Esophagus squamous epithelium (tissue), 5 donors: ENCODE measurements around the gene ACKR4. TPM values are rescaled to one million over a fixed set of nuclear protein-coding genes. Genes with fewer than 3 reads are reported as not detected.

Experiments used
- DNase-seq: peaks from one replicate; lab custom pipeline; 2025; lab: John Stamatoyannopoulos, UW
- H3K27ac ChIP-seq, 4 donors: fragments of 200-600 bp; sonication (generic); one replicate each; pipeline ENCODE4 v1.5.1; 2016 to 2019; ENCODE audit warnings: mild to moderate bottlenecking in 1 of 4
- H3K27me3 ChIP-seq, 4 donors: fragments of 200-600 bp; sonication (generic); 1 replicate in 3 of 4; 2 replicates in 1 of 4; pipeline versions ENCODE4 v1.5.1 to v1.6.0; 2017 to 2021; ENCODE audit warnings: antibody characterized with exemption in 1 of 4
- H3K36me3 ChIP-seq, 3 donors: fragments of 200-600 bp; sonication (generic); one replicate each; pipeline ENCODE4 v1.5.1; 2016 to 2019
- H3K4me1 ChIP-seq, 3 donors: fragments of 200-600 bp; sonication (generic); one replicate each; pipeline ENCODE4 v1.5.1; 2017 to 2019
- H3K4me3 ChIP-seq, 4 donors: fragments of 200-600 bp; sonication (generic); 1 replicate in 3 of 4; 2 replicates in 1 of 4; pipeline ENCODE4 v1.5.1; 2016 to 2019; ENCODE audit warnings: mild to moderate bottlenecking in 2 of 4, moderate library complexity in 1 of 4
- H3K9me3 ChIP-seq, 3 donors: fragments of 200-600 bp; sonication (generic); one replicate each; pipeline ENCODE4 v1.5.1; 2016 to 2019
- POLR2A ChIP-seq, 4 donors: fragments of 450-650 bp; IDR thresholded peaks; one replicate each; pipeline ENCODE4 v1.6.1; 2017; ENCODE audit warnings: antibody characterized with exemption in 4 of 4, mild to moderate bottlenecking in 4 of 4, moderate library complexity in 3 of 4
- WGBS, 2 donors: methylation state at CpG; one replicate each; pipeline ENCODE4 v1.1.5; 2018; 5-methylcytosine and 5-hydroxymethylcytosine counted together
- intact Hi-C: fragments of 100-400 bp; cut with DNase I; formaldehyde crosslinking; loops from one replicate; pipeline ENCODE4 v1.15.0; 2022
- total RNA-seq, 4 donors: library from RNA; depleted of rRNA; stranded (reverse); fragments of >200 nt; gene quantifications; one replicate each; pipeline ENCODE4 v1.1.0, GENCODE V29; 2016
- TF ChIP-seq, protein P1 (sequence below), 6 experiments: fragments of 450-650 bp in 4 of 6; fragments of 200-600 bp in 2 of 6; sonication (generic) in 2 of 6; IDR thresholded peaks; one replicate each; pipeline ENCODE4 v1.5.1; 2016 to 2019; ENCODE audit warnings: antibody characterized with exemption in 6 of 6, mild to moderate bottlenecking in 4 of 6, moderate library complexity in 4 of 6
- donor health status: DM: yes; HTN: yes; CAD: no.

ACKR4 gene
- total RNA-seq, 4 donors from 2014 or later: 0.31 to 1.1 (median 0.88) TPM; not detected in 1

DNA sequence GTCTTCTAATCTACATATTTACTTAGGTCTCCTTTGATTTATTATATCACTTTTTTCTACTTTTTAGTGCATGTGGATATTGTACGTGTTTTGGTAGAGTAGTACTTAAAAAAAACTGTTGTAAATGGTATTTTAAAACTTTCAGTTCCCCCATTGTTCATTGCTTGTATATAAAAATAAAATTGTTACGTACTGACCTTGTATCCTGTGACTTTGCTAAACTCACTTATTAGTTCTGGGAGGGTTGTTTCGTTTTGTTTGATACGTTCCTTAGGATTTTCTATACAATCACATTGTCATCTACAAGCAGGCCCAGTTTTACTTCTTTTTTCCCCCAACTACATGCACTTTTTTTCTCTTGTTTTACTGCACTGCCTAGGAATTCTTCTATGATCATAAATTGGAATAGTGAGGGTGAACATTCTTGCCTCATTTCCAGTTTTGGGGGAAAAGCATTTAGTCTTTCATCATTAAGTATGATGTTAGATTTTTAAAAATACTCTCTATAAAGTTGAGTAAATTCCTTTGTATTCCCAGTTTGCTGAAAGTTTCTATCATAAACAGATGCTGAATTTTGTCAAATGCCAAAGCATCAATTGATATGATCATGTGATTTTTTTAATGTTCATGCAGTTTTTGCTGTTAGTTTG lies 33.5 kb upstream of the ACKR4 start:
- H3K4me3 ChIP-seq: no peak overlapping the region
- WGBS, 2 donors: 82 to 85% methylated on average over 4 of the region's 4 CpGs
- no peaks in the 10 kb centered on the region for H3K4me1 ChIP-seq
- no peak for DNase-seq
- intact Hi-C loops: no loop called here
- TF ChIP-seq, protein P1, sequence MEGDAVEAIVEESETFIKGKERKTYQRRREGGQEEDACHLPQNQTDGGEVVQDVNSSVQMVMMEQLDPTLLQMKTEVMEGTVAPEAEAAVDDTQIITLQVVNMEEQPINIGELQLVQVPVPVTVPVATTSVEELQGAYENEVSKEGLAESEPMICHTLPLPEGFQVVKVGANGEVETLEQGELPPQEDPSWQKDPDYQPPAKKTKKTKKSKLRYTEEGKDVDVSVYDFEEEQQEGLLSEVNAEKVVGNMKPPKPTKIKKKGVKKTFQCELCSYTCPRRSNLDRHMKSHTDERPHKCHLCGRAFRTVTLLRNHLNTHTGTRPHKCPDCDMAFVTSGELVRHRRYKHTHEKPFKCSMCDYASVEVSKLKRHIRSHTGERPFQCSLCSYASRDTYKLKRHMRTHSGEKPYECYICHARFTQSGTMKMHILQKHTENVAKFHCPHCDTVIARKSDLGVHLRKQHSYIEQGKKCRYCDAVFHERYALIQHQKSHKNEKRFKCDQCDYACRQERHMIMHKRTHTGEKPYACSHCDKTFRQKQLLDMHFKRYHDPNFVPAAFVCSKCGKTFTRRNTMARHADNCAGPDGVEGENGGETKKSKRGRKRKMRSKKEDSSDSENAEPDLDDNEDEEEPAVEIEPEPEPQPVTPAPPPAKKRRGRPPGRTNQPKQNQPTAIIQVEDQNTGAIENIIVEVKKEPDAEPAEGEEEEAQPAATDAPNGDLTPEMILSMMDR (IDR thresholded peaks at IDR 0.05): no peak
- TF ChIP-seq POLR2A (IDR thresholded peaks at IDR 0.05): no peak
- peaks cover 0 to 24% (median 4%) of the 10 kb centered on the region in 3 donors for H3K36me3 ChIP-seq
- no peak overlapping the region for H3K27ac ChIP-seq
- no peaks in the 10 kb centered on the region for H3K9me3 ChIP-seq
- no peaks in the 10 kb centered on the region for H3K27me3 ChIP-seq

DNA sequence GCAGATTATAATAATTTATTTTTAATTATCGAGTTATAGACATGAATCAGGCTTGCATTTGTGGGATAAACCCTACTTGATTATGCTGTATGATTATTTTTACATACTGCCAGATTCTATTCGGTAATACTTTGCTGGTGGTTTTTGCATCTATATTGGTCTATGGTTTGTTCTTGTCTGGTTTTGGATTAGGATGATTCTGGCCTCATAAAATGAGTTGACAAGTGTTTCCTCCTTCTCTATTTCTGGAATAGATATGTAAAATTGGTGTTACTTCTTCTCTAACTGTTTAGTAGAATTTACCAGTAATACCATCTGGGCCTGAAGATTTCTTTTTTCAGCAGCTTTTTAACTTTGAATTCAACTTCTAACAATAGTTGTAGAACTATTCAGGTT lies 33.0 kb upstream of the ACKR4 start:
- WGBS, 2 donors: 80 to 92% methylated on average over 2 of the region's 2 CpGs
- intact Hi-C loops: no loop called here

DNA sequence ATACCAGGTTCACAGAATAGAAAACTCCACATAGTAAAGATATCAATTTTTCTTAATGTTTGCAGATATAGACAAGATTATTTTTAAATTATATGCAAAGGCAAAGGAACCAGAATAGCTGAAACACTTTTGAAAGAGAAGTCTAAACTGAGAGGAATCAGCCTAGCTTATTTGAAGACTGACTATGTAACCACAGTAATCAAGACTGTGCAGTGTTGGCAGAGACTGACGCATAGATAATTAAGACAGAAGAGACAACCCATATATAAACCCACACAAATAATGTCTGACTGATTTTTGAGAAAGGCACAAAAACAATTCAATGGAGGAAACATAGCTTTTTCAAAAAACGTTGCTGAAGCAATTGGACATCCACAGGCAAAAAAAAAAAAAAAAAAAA lies 28.6 kb upstream of the ACKR4 start:
- intact Hi-C loops: no loop called here
- no peaks in the 10 kb centered on the region for H3K27me3 ChIP-seq
- H3K27ac ChIP-seq: no peak overlapping the region
- no peak for TF ChIP-seq POLR2A (IDR thresholded peaks at IDR 0.05)
- TF ChIP-seq, protein P1 (IDR thresholded peaks at IDR 0.05): no peak
- 62 to 72% methylated on average over 2 of the region's 2 CpGs for WGBS, 2 donors
- no peaks in the 10 kb centered on the region for H3K4me1 ChIP-seq
- H3K4me3 ChIP-seq: no peak overlapping the region
- H3K9me3 ChIP-seq: no peaks in the 10 kb centered on the region
- H3K36me3 ChIP-seq: peaks cover 0 to 6% (median 0%) of the 10 kb centered on the region in 3 donors
- no peak for DNase-seq

More for the DNA sequence above, 33.0 kb upstream of the ACKR4 start:
- Histone ChIP-seq H3K4me1 (no peaks in the 10 kb centered on the region), H3K27ac (no peak overlapping the region), H3K36me3 (peaks cover 0 to 18% (median 0%) of the 10 kb centered on the region in 3 donors), H3K9me3 (no peaks in the 10 kb centered on the region), H3K27me3 (no peaks in the 10 kb centered on the region), H3K4me3 (no peak overlapping the region)
- TF ChIP-seq, protein P1 (IDR thresholded peaks at IDR 0.05): no peak
- no peak for TF ChIP-seq POLR2A (IDR thresholded peaks at IDR 0.05)
- no peak for DNase-seq

DNA sequence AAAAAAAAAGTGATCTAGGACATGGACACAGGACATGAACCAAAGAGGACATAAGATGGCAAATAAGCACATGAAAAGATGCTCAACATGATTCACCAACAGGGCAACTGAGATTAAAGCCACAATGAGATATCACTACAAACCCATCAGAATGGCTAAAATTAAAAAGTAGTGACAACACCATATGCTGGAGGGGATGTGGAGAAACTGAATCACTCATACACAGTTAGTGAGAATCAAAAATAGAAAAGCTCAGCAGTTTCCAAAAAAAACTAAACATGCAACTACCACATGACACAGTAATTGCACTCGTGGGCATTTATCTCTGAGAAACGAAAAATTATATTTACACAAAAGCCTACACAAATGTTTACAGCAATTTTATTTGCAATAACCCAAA lies 27.9 kb upstream of the ACKR4 start:
- TF ChIP-seq POLR2A (IDR thresholded peaks at IDR 0.05): no peak
- TF ChIP-seq, protein P1 (IDR thresholded peaks at IDR 0.05): no peak
- 38 to 50% methylated on average over 2 of the region's 2 CpGs for WGBS, 2 donors
- DNase-seq: no peak
- no peaks in the 10 kb centered on the region for H3K9me3 ChIP-seq
- H3K36me3 ChIP-seq: peaks cover 0 to 6% (median 0%) of the 10 kb centered on the region in 3 donors
- intact Hi-C loops: no loop called here
- H3K4me1 ChIP-seq: peaks cover 0 to 4% (median 0%) of the 10 kb centered on the region in 3 donors
- no peaks in the 10 kb centered on the region for H3K27me3 ChIP-seq
- H3K4me3 ChIP-seq: no peak overlapping the region
- H3K27ac ChIP-seq: peak overlapping the region in 1 of 4 donors; percentile 26

DNA sequence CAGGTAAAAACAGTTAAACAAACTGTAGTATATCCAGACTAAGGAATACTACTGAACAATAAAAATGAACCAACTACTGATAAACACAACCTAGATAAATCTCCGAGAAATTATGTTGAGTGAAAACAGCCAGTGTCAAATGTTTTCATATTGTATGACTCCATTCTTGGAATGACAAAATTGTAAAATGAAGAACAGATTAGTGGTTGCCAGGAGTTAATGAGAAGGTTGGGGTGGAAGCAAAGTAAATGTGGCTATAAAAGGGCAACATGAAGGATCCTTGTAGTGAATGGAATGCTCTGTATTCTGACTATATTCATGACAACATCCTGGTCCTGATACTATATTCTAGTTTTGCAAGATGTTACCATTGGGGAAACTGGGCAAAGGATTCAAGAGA lies 27.5 kb upstream of the ACKR4 start:
- Histone ChIP-seq H3K27ac (peak overlapping the region in 2 of 4 donors; percentile 26 to 32), H3K36me3 (peaks cover 0 to 7% (median 0%) of the 10 kb centered on the region in 3 donors), H3K27me3 (no peaks in the 10 kb centered on the region), H3K4me1 (peaks cover 0 to 7% (median 0%) of the 10 kb centered on the region in 3 donors), H3K4me3 (no peak overlapping the region), H3K9me3 (no peaks in the 10 kb centered on the region)
- intact Hi-C loops: no loop called here
- TF ChIP-seq POLR2A (IDR thresholded peaks at IDR 0.05): no peak
- TF ChIP-seq, protein P1 (IDR thresholded peaks at IDR 0.05): no peak
- DNase-seq: no peak
- 68 to 76% methylated on average over 1 of the region's 1 CpG for whole genome bisulfite sequencing, 2 donors
